DOHH2 (cell line): ENCODE measurements around the gene CLIC4.

Source experiments
- EZH2phosphoT487 ChIP-seq: fragments of 200-600 bp; sonication (generic); IDR thresholded peaks from 2 replicates; pipeline ENCODE4 v1.6.1; 2017; ENCODE audit warnings: borderline replicate concordance, mild to moderate bottlenecking, antibody characterized with exemption, low read length, moderate library complexity, mixed read lengths
- TF ChIP-seq, protein P1 (sequence below): fragments of 200-600 bp; sonication (generic); IDR thresholded peaks from one replicate; pipeline ENCODE4 v1.5.1; 2014; ENCODE audit warnings: antibody characterized with exemption, mild to moderate bottlenecking, low read depth, low read length; ENCODE audit not compliant: poor library complexity, severe bottlenecking

DNA sequence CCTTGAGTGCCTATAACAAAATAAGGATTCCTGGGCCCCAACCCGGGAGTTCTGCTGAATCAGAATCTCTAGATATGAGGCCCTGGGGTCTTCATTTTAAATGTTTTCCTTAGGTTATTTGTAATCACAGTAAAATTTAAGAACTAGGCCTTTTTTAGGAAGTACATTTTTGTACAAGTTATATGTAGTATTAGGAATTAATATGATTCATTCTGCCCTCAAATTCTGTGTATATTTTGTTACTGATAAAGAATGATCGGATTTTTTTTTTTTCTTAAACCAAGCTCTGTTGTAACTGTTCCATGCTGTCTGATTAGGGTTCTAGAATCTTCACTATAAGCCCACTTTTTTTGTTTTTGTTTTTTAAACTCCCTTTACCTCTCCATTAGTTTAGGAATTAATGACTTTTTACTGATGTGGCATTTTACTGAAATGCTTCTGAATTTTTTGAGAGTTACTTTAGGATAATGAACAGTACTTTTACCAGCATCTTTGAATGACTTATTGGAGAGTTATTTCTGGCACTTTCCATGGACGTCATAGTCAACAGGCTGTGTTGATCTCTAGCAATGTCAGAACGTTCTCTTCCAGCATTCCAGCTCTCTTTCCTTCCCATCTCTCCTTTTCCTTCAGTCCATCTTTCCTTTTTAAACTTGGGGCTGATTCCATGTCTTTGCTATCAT is 48.3 kb downstream of the CLIC4 start:
- TF ChIP-seq, protein P1, sequence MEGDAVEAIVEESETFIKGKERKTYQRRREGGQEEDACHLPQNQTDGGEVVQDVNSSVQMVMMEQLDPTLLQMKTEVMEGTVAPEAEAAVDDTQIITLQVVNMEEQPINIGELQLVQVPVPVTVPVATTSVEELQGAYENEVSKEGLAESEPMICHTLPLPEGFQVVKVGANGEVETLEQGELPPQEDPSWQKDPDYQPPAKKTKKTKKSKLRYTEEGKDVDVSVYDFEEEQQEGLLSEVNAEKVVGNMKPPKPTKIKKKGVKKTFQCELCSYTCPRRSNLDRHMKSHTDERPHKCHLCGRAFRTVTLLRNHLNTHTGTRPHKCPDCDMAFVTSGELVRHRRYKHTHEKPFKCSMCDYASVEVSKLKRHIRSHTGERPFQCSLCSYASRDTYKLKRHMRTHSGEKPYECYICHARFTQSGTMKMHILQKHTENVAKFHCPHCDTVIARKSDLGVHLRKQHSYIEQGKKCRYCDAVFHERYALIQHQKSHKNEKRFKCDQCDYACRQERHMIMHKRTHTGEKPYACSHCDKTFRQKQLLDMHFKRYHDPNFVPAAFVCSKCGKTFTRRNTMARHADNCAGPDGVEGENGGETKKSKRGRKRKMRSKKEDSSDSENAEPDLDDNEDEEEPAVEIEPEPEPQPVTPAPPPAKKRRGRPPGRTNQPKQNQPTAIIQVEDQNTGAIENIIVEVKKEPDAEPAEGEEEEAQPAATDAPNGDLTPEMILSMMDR: no peak
- TF ChIP-seq EZH2phosphoT487: no peak
